Measurements from ENCODE around the gene NSRP1.

The NSRP1 gene

DNA sequence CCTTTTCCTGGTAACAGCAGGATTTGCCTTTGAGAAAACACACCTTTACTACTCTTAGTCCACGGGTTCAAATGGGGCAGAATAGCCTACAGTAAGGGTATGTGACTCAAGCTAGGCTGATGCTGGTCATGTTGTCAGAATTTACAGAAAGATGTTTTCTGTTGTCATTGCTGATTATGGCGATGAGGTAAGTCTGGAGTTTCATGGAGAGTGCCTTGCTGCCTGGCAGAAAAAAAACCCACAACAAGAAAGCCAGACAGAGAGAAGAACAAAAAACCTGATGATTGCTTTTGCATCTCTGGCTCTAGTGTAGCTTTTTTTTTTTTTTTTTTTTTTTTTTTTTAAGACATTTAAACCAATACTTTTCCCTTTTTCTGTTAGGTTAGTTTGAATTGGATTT is 71.0 kb downstream of the NSRP1 start:
- ChIA-PET POLR2A (no interaction called here), CTCF (interaction anchor here (0.6 kb wide), 1 partner anchor 91 kb away, joined by 3 read pairs; no protein-coding TSS in a partner anchor)
- TF ChIP-seq ZNF384 (IDR thresholded peaks at IDR 0.05) (no peak), CTBP1 (IDR thresholded peaks at IDR 0.05; ENCODE audit: borderline replicate concordance) (no peak), HDGF (IDR thresholded peaks at IDR 0.05; ENCODE audit: borderline replicate concordance) (no peak), LEF1 (IDR thresholded peaks at IDR 0.05; ENCODE audit: borderline replicate concordance) (no peak), NFRKB (IDR thresholded peaks at IDR 0.05) (no peak), ELF4 (IDR thresholded peaks at IDR 0.05) (no peak), BHLHE40 (IDR thresholded peaks at IDR 0.05; ENCODE audit: borderline replicate concordance) (no peak), SP1 (IDR thresholded peaks at IDR 0.05) (no peak), SUZ12 (IDR thresholded peaks at IDR 0.05) (no peak), TARDBP (IDR thresholded peaks at IDR 0.05) (no peak), ARNT (IDR thresholded peaks at IDR 0.05) (no peak), FOXM1 (IDR thresholded peaks at IDR 0.05; ENCODE audit: borderline replicate concordance) (no peak), FOXK2 (IDR thresholded peaks at IDR 0.05) (no peak), L3MBTL2 (conservative IDR thresholded peaks at IDR 0.05) (no peak), FOXA1 (IDR thresholded peaks at IDR 0.05) (no peak)
- TF ChIP-seq, protein P1, sequence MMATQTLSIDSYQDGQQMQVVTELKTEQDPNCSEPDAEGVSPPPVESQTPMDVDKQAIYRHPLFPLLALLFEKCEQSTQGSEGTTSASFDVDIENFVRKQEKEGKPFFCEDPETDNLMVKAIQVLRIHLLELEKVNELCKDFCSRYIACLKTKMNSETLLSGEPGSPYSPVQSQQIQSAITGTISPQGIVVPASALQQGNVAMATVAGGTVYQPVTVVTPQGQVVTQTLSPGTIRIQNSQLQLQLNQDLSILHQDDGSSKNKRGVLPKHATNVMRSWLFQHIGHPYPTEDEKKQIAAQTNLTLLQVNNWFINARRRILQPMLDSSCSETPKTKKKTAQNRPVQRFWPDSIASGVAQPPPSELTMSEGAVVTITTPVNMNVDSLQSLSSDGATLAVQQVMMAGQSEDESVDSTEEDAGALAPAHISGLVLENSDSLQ (IDR thresholded peaks at IDR 0.05): no peak
- no peak for DNase-seq (ENCODE audit: extremely low spot score)

DNA sequence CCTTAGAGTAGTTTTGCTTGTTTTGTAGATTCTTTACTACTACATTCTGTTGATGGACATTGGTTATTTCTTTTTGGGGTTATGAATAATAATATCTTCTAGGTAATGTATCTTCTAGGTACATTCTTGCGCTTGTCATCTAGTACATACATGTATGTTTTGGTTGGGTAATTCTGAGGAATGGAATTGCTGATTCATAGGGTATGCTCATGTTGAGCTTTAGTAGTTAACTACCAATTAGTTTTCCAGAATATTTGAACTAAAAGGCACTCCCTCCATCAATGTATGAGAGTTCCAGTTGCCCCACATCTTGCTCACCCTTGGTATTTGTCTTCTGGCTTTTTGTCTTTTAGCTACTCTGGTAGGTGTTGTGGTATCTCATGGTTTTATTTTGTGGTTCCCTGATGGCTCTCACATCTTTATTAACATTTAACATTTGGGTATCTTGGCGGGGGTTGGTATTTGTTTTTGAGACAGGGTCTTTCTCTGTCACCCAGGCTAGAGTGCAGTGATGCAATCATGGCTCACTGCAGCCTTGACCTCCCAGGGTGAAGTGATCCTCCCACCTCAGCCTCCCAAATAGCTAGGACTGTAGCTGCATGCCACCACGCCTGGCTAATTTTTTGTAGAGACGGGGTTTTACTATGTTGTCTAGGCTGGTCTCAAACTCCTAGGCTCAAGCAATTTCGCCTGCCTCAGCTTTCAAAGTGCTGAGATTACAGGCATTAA is 71.8 kb downstream of the NSRP1 start:
- TF ChIP-seq LEF1 (IDR thresholded peaks at IDR 0.05; ENCODE audit: borderline replicate concordance): no peak
- TF ChIP-seq TARDBP (IDR thresholded peaks at IDR 0.05): no peak
- no peak for TF ChIP-seq CTBP1 (IDR thresholded peaks at IDR 0.05; ENCODE audit: borderline replicate concordance)
- TF ChIP-seq FOXK2 (IDR thresholded peaks at IDR 0.05): no peak
- TF ChIP-seq ARNT (IDR thresholded peaks at IDR 0.05): no peak
- TF ChIP-seq SUZ12 (IDR thresholded peaks at IDR 0.05): no peak
- TF ChIP-seq BHLHE40 (IDR thresholded peaks at IDR 0.05; ENCODE audit: borderline replicate concordance): no peak
- no peak for TF ChIP-seq ZNF384 (IDR thresholded peaks at IDR 0.05)
- TF ChIP-seq SP1 (IDR thresholded peaks at IDR 0.05): no peak
- no peak for TF ChIP-seq ELF4 (IDR thresholded peaks at IDR 0.05)
- no peak for TF ChIP-seq L3MBTL2 (conservative IDR thresholded peaks at IDR 0.05)
- no peak for TF ChIP-seq FOXA1 (IDR thresholded peaks at IDR 0.05)
- no peak for TF ChIP-seq HDGF (IDR thresholded peaks at IDR 0.05; ENCODE audit: borderline replicate concordance)
- TF ChIP-seq NFRKB (IDR thresholded peaks at IDR 0.05): no peak
- TF ChIP-seq, protein P1 (IDR thresholded peaks at IDR 0.05): no peak
- DNase-seq (ENCODE audit: extremely low spot score): no peak
- POLR2A ChIA-PET: no interaction called here
- CTCF ChIA-PET: interaction anchor here (0.9 kb wide), 1 partner anchor 84 kb away, joined by 4 read pairs; no protein-coding TSS in a partner anchor

DNA sequence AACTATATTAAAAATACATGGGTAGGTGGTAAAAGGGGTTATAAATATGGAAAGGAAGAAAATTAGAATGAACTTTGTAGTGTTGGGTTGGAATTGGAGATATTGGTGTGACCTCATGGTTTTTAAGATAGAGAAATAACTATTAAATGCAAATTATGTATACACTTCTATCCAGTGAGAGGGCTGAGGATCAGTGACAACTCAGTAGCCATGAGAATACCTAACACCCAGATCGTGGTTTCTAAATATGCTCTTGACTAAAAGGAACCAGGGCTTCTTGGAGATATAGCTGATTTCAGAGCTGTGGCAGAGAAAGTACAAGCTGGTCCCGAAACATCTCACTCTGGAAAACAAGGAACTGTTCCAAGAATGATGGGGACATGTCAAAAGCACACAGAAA is 74.5 kb downstream of the NSRP1 start:
- ChIA-PET CTCF (no interaction called here), POLR2A (no interaction called here)
- no peak for DNase-seq (ENCODE audit: extremely low spot score)
- TF ChIP-seq, protein P1 (IDR thresholded peaks at IDR 0.05): no peak
- no peak for TF ChIP-seq ZNF384 (IDR thresholded peaks at IDR 0.05)
- no peak for TF ChIP-seq SUZ12 (IDR thresholded peaks at IDR 0.05)
- TF ChIP-seq L3MBTL2 (conservative IDR thresholded peaks at IDR 0.05): no peak
- no peak for TF ChIP-seq CTBP1 (IDR thresholded peaks at IDR 0.05; ENCODE audit: borderline replicate concordance)
- no peak for TF ChIP-seq TARDBP (IDR thresholded peaks at IDR 0.05)
- no peak for TF ChIP-seq NFRKB (IDR thresholded peaks at IDR 0.05)
- no peak for TF ChIP-seq ELF4 (IDR thresholded peaks at IDR 0.05)

DNA sequence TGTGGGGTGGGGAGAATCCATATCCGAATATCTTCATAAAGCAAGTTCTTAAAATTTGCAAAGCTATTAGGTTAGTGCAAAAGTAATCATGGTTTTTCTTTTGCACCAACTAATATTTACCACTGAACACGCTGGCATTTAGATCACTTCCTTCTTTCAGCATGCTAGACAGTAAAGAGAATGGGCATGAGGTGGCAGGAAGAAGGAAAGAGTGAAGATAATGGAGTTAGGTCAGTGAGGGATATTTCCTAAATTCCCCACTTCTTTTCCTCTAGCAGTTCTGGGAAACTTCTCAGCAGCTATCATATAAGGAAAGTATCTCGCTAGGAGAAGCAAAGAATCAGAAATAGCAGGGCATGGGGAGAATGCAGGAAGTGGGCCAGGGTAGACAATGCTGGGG is 79.9 kb downstream of the NSRP1 start:
- ChIA-PET CTCF (no interaction called here), POLR2A (no interaction called here)
- no peak for DNase-seq (ENCODE audit: extremely low spot score)
- no peak for TF ChIP-seq SP1 (IDR thresholded peaks at IDR 0.05)
- TF ChIP-seq NFRKB (IDR thresholded peaks at IDR 0.05): no peak
- no peak for TF ChIP-seq BHLHE40 (IDR thresholded peaks at IDR 0.05; ENCODE audit: borderline replicate concordance)
- no peak for TF ChIP-seq CTBP1 (IDR thresholded peaks at IDR 0.05; ENCODE audit: borderline replicate concordance)
- TF ChIP-seq FOXK2 (IDR thresholded peaks at IDR 0.05): no peak
- no peak for TF ChIP-seq FOXM1 (IDR thresholded peaks at IDR 0.05; ENCODE audit: borderline replicate concordance)
- no peak for TF ChIP-seq HDGF (IDR thresholded peaks at IDR 0.05; ENCODE audit: borderline replicate concordance)
- TF ChIP-seq L3MBTL2 (conservative IDR thresholded peaks at IDR 0.05): no peak
- TF ChIP-seq ZNF384 (IDR thresholded peaks at IDR 0.05): no peak
- TF ChIP-seq, protein P1 (IDR thresholded peaks at IDR 0.05): no peak
- TF ChIP-seq ELF4 (IDR thresholded peaks at IDR 0.05): no peak
- no peak for TF ChIP-seq FOXA1 (IDR thresholded peaks at IDR 0.05)
- TF ChIP-seq TARDBP (IDR thresholded peaks at IDR 0.05): no peak
- TF ChIP-seq SUZ12 (IDR thresholded peaks at IDR 0.05): no peak
- TF ChIP-seq ARNT (IDR thresholded peaks at IDR 0.05): no peak
- TF ChIP-seq LEF1 (IDR thresholded peaks at IDR 0.05; ENCODE audit: borderline replicate concordance): no peak

GRCh38 chr17:30197416-30197815 is 80.8 kb downstream of the NSRP1 start:
- no peak for DNase-seq (ENCODE audit: extremely low spot score)
- ChIA-PET POLR2A (no interaction called here), CTCF (no interaction called here)
- TF ChIP-seq ARNT (IDR thresholded peaks at IDR 0.05) (no peak), NFRKB (IDR thresholded peaks at IDR 0.05) (no peak), FOXM1 (IDR thresholded peaks at IDR 0.05; ENCODE audit: borderline replicate concordance) (no peak), FOXK2 (IDR thresholded peaks at IDR 0.05) (no peak), BHLHE40 (IDR thresholded peaks at IDR 0.05; ENCODE audit: borderline replicate concordance) (no peak), LEF1 (IDR thresholded peaks at IDR 0.05; ENCODE audit: borderline replicate concordance) (no peak), SP1 (IDR thresholded peaks at IDR 0.05) (no peak), ELF4 (IDR thresholded peaks at IDR 0.05) (no peak), HDGF (IDR thresholded peaks at IDR 0.05; ENCODE audit: borderline replicate concordance) (no peak), TARDBP (IDR thresholded peaks at IDR 0.05) (no peak), L3MBTL2 (conservative IDR thresholded peaks at IDR 0.05) (no peak), ZNF384 (IDR thresholded peaks at IDR 0.05) (no peak), FOXA1 (IDR thresholded peaks at IDR 0.05) (no peak), SUZ12 (IDR thresholded peaks at IDR 0.05) (no peak)
- TF ChIP-seq, protein P1 (IDR thresholded peaks at IDR 0.05): no peak

Measured in HEK293T (cell line).